H9 (cell line): Measurements from ENCODE around the gene MCAM. TPM values are rescaled to one million over a fixed set of nuclear protein-coding genes. Genes with fewer than 3 reads are reported as not detected.

Experiments used
- DNase-seq: peaks from one replicate; pipeline ENCODE4 v3.0.0-alpha.2; 2017
- H2AFZ ChIP-seq: one replicate; pipeline ENCODE4 v1.6.1; 2013; ENCODE audit warnings: mild to moderate bottlenecking, low read length, control low read depth, moderate library complexity
- H2AK5ac ChIP-seq: 2 replicates; pipeline ENCODE4 v1.6.1; 2013; ENCODE audit warnings: low read length, control low read depth, mixed read lengths; ENCODE audit not compliant: insufficient read length
- H2BK120ac ChIP-seq: one replicate; pipeline ENCODE4 v1.6.1; 2013; ENCODE audit warnings: low read depth, mild to moderate bottlenecking, low read length, control low read depth, inconsistent platforms; ENCODE audit not compliant: poor library complexity, severe bottlenecking
- H2BK12ac ChIP-seq: 2 replicates; pipeline ENCODE4 v1.6.1; 2013; ENCODE audit warnings: low read length, control low read depth, mixed read lengths, low read depth; ENCODE audit not compliant: insufficient read length
- H2BK15ac ChIP-seq: 2 replicates; pipeline ENCODE4 v1.6.1; 2013; ENCODE audit warnings: low read depth, low read length, control low read depth
- H2BK20ac ChIP-seq: one replicate; pipeline ENCODE4 v1.6.1; 2013; ENCODE audit warnings: low read depth, mild to moderate bottlenecking, low read length, control low read depth, inconsistent platforms; ENCODE audit not compliant: poor library complexity, severe bottlenecking
- H2BK5ac ChIP-seq: 2 replicates; pipeline ENCODE4 v1.6.1; 2013; ENCODE audit warnings: low read length, control low read depth, mixed read lengths; ENCODE audit not compliant: insufficient read length
- H3K14ac ChIP-seq: 2 replicates; pipeline ENCODE4 v1.6.1; 2013; ENCODE audit warnings: low read length, control low read depth; ENCODE audit not compliant: insufficient read depth
- H3K18ac ChIP-seq: 2 replicates; pipeline ENCODE4 v1.6.1; 2013; ENCODE audit warnings: low read depth, mild to moderate bottlenecking, mixed read lengths, low read length, control low read depth; ENCODE audit not compliant: insufficient read length
- H3K23ac ChIP-seq: 2 replicates; pipeline ENCODE4 v1.6.1; 2013; ENCODE audit warnings: low read length, control low read depth, mixed read lengths, low read depth; ENCODE audit not compliant: insufficient read length
- H3K23me2 ChIP-seq: 2 replicates; pipeline ENCODE4 v1.6.1; 2013; ENCODE audit warnings: low read depth, mild to moderate bottlenecking, mixed read lengths, low read length, control low read depth; ENCODE audit not compliant: insufficient read length, poor library complexity, severe bottlenecking
- H3K27ac ChIP-seq: 2 replicates; pipeline ENCODE4 v1.5.1; 2013; ENCODE audit warnings: low read length, control low read depth, mixed read lengths, low read depth; ENCODE audit not compliant: insufficient read length
- H3K27me3 ChIP-seq: 2 replicates; pipeline ENCODE4 v1.6.1; 2013; ENCODE audit warnings: low read length, control low read depth, inconsistent platforms; ENCODE audit not compliant: insufficient read depth
- H3K4ac ChIP-seq: 2 replicates; pipeline ENCODE4 v1.6.1; 2013; ENCODE audit warnings: low read depth, mild to moderate bottlenecking, control low read depth, inconsistent platforms, low read length, moderate library complexity
- H3K4me1 ChIP-seq: 2 replicates; pipeline ENCODE4 v1.6.1; 2013; ENCODE audit warnings: low read length, control low read depth, inconsistent platforms; ENCODE audit not compliant: insufficient read depth
- H3K4me2 ChIP-seq: 2 replicates; pipeline ENCODE4 v1.6.1; 2013; ENCODE audit warnings: low read length, control low read depth, mixed read lengths; ENCODE audit not compliant: insufficient read length, insufficient read depth
- H3K56ac ChIP-seq: 2 replicates; pipeline ENCODE4 v1.6.1; 2013; ENCODE audit warnings: low read depth, mild to moderate bottlenecking, mixed read lengths, low read length, control low read depth; ENCODE audit not compliant: insufficient read length
- H3K79me1 ChIP-seq: 2 replicates; pipeline ENCODE4 v1.6.1; 2013; ENCODE audit warnings: low read depth, mild to moderate bottlenecking, moderate library complexity, low read length, control low read depth, inconsistent platforms; ENCODE audit not compliant: insufficient read depth, poor library complexity, severe bottlenecking
- H3K79me2 ChIP-seq: 2 replicates; pipeline ENCODE4 v1.6.1; 2013; ENCODE audit warnings: low read length, control low read depth, inconsistent platforms; ENCODE audit not compliant: insufficient read depth
- H3K9ac ChIP-seq: 2 replicates; pipeline ENCODE4 v1.6.1; 2013; ENCODE audit warnings: low read length, control low read depth, mixed read lengths; ENCODE audit not compliant: insufficient read length; ENCODE audit errors: extremely low read depth
- H3K9me3 ChIP-seq: one replicate; pipeline ENCODE4 v1.6.1; 2013; ENCODE audit warnings: low read depth, low read length, inconsistent platforms; ENCODE audit not compliant: control insufficient read depth
- H3T11ph ChIP-seq: one replicate; pipeline ENCODE4 v1.6.1; 2013; ENCODE audit warnings: mild to moderate bottlenecking, low read length, control low read depth, inconsistent platforms
- H4K20me1 ChIP-seq: one replicate; pipeline ENCODE4 v1.6.1; 2013; ENCODE audit not compliant: control insufficient read depth, insufficient read length, insufficient read depth
- H4K5ac ChIP-seq: 2 replicates; pipeline ENCODE4 v1.6.1; 2013; ENCODE audit warnings: low read depth, mild to moderate bottlenecking, mixed read lengths, low read length, control low read depth; ENCODE audit not compliant: insufficient read length
- H4K8ac ChIP-seq: replicated peaks from 2 replicates; pipeline ENCODE4 v1.6.1; 2013; ENCODE audit warnings: low read length, control low read depth, mixed read lengths, low read depth; ENCODE audit not compliant: insufficient read length
- H4K91ac ChIP-seq: 2 replicates; pipeline ENCODE4 v1.6.1; 2013; ENCODE audit warnings: low read depth, mild to moderate bottlenecking, moderate library complexity, mixed read lengths, low read length, control low read depth; ENCODE audit not compliant: insufficient read length
- H3K27ac Mint-ChIP-seq, 3 experiments: 2 replicates in 2 of 3; 3 replicates in 1 of 3; pipeline ENCODE4 v1.8.0; 2020 to 2021; ENCODE audit warnings: mixed read lengths in 3 of 3, mild to moderate bottlenecking in 1 of 3, moderate library complexity in 1 of 3
- H3K27me3 Mint-ChIP-seq: 2 replicates; pipeline ENCODE4 v1.8.0; 2021; ENCODE audit warnings: low read depth, mild to moderate bottlenecking, moderate library complexity, mixed read lengths
- H3K36me3 Mint-ChIP-seq, 3 experiments: 2 replicates in 2 of 3; 3 replicates in 1 of 3; pipeline ENCODE4 v1.8.0; 2020 to 2021; ENCODE audit warnings: low read depth in 3 of 3, mixed read lengths in 3 of 3; ENCODE audit not compliant: insufficient read depth in 1 of 3
- H3K4me1 Mint-ChIP-seq, 2 experiments: 2 replicates each; pipeline ENCODE4 v1.8.0; 2020; ENCODE audit warnings: mixed read lengths in 2 of 2
- H3K4me3 Mint-ChIP-seq, 2 experiments: 2 replicates in 1 of 2; 3 replicates in 1 of 2; pipeline ENCODE4 v1.8.0; 2020 to 2021; ENCODE audit warnings: mild to moderate bottlenecking in 2 of 2, mixed read lengths in 2 of 2, moderate library complexity in 1 of 2
- H3K9me3 Mint-ChIP-seq, 2 experiments: 2 replicates in 1 of 2; 3 replicates in 1 of 2; pipeline ENCODE4 v1.8.0; 2020; ENCODE audit warnings: mild to moderate bottlenecking in 2 of 2, mixed read lengths in 2 of 2, moderate library complexity in 1 of 2
- WGBS: extraction: QIAGEN DNeasy Blood & Tissue Kit; methylation state at CpG from one replicate; pipeline ENCODE4 v1.1.7; 2013; ENCODE audit warnings: missing lambda C conversion rate, low lambda C conversion rate, mixed read lengths; ENCODE audit not compliant: insufficient read length; ENCODE audit errors: extremely low coverage; 5-methylcytosine and 5-hydroxymethylcytosine counted together
- total RNA-seq: library from RNA; stranded (reverse); gene quantifications from 2 replicates; pipeline ENCODE4 v1.2.1, GENCODE V29; 2021
- TF ChIP-seq, protein P1 (sequence below): fragments of 200-600 bp; sonication (generic); conservative IDR thresholded peaks from 3 replicates; pipeline ENCODE4 v1.8.0; 2021; ENCODE audit warnings: antibody characterized with exemption, mild to moderate bottlenecking

Gene MCAM
- total RNA-seq, 1 experiment from 2014 or later: 21.5 TPM

DNA sequence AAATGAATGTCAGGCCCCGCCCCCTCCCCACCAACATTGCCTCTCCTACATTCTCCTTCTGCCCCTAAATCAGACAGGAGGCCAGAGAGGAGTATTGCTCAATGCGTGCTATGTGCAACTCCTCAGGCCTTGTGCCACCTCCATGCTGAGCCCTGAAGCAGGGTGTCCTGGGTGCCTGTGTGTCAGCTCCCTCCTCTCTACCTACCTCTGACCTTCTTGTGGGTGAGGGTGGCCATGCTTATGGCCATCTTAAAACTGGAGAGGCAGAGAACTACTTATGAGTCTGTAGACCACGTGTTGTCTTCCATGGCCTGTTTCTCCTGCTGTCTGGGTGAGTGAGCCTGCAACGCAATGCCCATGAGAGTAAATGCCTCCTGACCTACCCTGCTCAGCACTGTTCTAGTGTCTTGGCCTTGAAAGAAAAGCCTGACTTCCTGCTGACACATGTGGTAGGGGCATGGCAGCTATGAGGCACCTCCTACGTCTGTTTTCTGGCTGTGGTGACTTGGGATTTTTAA is 10.5 kb downstream of the MCAM start:
- no peaks in the 10 kb centered on the region for H3K9me3 Mint-ChIP-seq
- Histone ChIP-seq H2BK20ac (no peak overlapping the region), H3K79me2 (no peaks in the 10 kb centered on the region), H3K23ac (no peak overlapping the region), H3K56ac (no peak overlapping the region), H3K4me2 (no peak overlapping the region), H3K18ac (no peak overlapping the region), H4K91ac (no peak overlapping the region), H3K9ac (no peak overlapping the region), H3K4ac (no peak overlapping the region), H2BK15ac (no peak overlapping the region), H3K23me2 (no peaks in the 10 kb centered on the region), H3T11ph (no peak overlapping the region), H4K5ac (no peak overlapping the region), H3K27ac (no peak overlapping the region), H3K27me3 (no peaks in the 10 kb centered on the region), H2BK120ac (no peak overlapping the region), H3K4me1 (no peaks in the 10 kb centered on the region), H3K79me1 (no peaks in the 10 kb centered on the region), H4K8ac (no peak overlapping the region), H3K9me3 (no peaks in the 10 kb centered on the region), H2BK5ac (no peak overlapping the region), H4K20me1 (no peaks in the 10 kb centered on the region), H2AFZ (no peak overlapping the region), H3K14ac (no peak overlapping the region), H2AK5ac (no peak overlapping the region), H2BK12ac (no peak overlapping the region)
- H3K4me1 Mint-ChIP-seq: peaks cover 10 to 18% of the 10 kb centered on the region in 2 experiments; a peak in 3 of 4 replicates
- no peak overlapping the region for H3K4me3 Mint-ChIP-seq
- no peak for DNase-seq
- peaks cover 7 to 67% (median 50%) of the 10 kb centered on the region in 3 experiments; a peak in 6 of 7 replicates for H3K36me3 Mint-ChIP-seq
- WGBS: no CpG with 5 or more reads among the region's 5 CpGs
- no peaks in the 10 kb centered on the region for H3K27me3 Mint-ChIP-seq
- TF ChIP-seq, protein P1, sequence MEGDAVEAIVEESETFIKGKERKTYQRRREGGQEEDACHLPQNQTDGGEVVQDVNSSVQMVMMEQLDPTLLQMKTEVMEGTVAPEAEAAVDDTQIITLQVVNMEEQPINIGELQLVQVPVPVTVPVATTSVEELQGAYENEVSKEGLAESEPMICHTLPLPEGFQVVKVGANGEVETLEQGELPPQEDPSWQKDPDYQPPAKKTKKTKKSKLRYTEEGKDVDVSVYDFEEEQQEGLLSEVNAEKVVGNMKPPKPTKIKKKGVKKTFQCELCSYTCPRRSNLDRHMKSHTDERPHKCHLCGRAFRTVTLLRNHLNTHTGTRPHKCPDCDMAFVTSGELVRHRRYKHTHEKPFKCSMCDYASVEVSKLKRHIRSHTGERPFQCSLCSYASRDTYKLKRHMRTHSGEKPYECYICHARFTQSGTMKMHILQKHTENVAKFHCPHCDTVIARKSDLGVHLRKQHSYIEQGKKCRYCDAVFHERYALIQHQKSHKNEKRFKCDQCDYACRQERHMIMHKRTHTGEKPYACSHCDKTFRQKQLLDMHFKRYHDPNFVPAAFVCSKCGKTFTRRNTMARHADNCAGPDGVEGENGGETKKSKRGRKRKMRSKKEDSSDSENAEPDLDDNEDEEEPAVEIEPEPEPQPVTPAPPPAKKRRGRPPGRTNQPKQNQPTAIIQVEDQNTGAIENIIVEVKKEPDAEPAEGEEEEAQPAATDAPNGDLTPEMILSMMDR: no peak
- peak overlapping the region; percentile 47 to 91 (median 79); a peak in 4 of 7 replicates for H3K27ac Mint-ChIP-seq
